Measurements from ENCODE around the gene CASQ1. TPM values are rescaled to one million over a fixed set of nuclear protein-coding genes. Genes with fewer than 3 reads are reported as not detected.

The CASQ1 gene
- polyA plus RNA-seq (ENCODE audit: insufficient read length) = 912 TPM

GRCh38 chr1:160189649-160190625 is at the start of gene CASQ1:
CASQ1 (plus strand) TSS chr1:160190575; CDS start chr1:160190752, 177 bp downstream.
- peak; percentile 63 for DNase-seq

- DNase-seq = no peak
Measured at GRCh38 chr1:160143695-160144094, 46.7 kb upstream of the CASQ1 start.

- no peak for DNase-seq
Measured at GRCh38 chr1:160144921-160145320, 45.5 kb upstream of the CASQ1 start.

GRCh38 chr1:160146107-160146506 is 44.3 kb upstream of the CASQ1 start:
- DNase-seq = no peak

- no peak for DNase-seq
Measured at GRCh38 chr1:160148121-160148520, 42.3 kb upstream of the CASQ1 start.

GRCh38 chr1:160149233-160149632 is 41.1 kb upstream of the CASQ1 start:
- DNase-seq = no peak

- DNase-seq = no peak
Measured at GRCh38 chr1:160149716-160150115, 40.7 kb upstream of the CASQ1 start.

GRCh38 chr1:160151303-160151702 is 39.1 kb upstream of the CASQ1 start, which contains the start of gene ATP1A4:
ATP1A4 (plus strand) TSS chr1:160151603; CDS start chr1:160152041, 438 bp downstream.
- no peak for DNase-seq

- DNase-seq = no peak
Measured at GRCh38 chr1:160154790-160155189, 35.6 kb upstream of the CASQ1 start.

- DNase-seq = no peak
Measured at GRCh38 chr1:160156361-160156760, 34.0 kb upstream of the CASQ1 start.

- DNase-seq = no peak
Measured at GRCh38 chr1:160157174-160157573, 33.2 kb upstream of the CASQ1 start.

GRCh38 chr1:160158031-160158430 is 32.3 kb upstream of the CASQ1 start:
- no peak for DNase-seq

- no peak for DNase-seq
Measured at GRCh38 chr1:160158534-160158933, 31.8 kb upstream of the CASQ1 start.

GRCh38 chr1:160159846-160160245 is 30.5 kb upstream of the CASQ1 start:
- DNase-seq = no peak

- DNase-seq = peak; percentile 26
Measured at GRCh38 chr1:160161965-160162705, 28.2 kb upstream of the CASQ1 start.

GRCh38 chr1:160162931-160163330 is 27.4 kb upstream of the CASQ1 start:
- DNase-seq = no peak

- no peak for DNase-seq
Measured at GRCh38 chr1:160163615-160164014, 26.8 kb upstream of the CASQ1 start.

GRCh38 chr1:160164121-160164520 is 26.3 kb upstream of the CASQ1 start:
- no peak for DNase-seq

- DNase-seq = no peak
Measured at GRCh38 chr1:160166166-160166868, 24.1 kb upstream of the CASQ1 start.

GRCh38 chr1:160167056-160167455 is 23.3 kb upstream of the CASQ1 start:
- DNase-seq = no peak

- DNase-seq = no peak
Measured at GRCh38 chr1:160167580-160167979, 22.8 kb upstream of the CASQ1 start.

GRCh38 chr1:160168016-160168415 is 22.4 kb upstream of the CASQ1 start:
- DNase-seq = no peak
